Stimulated activated CD8-positive, alpha-beta memory T cell treated with anti-CD3 and anti-CD28 coated beads, Interleukin-4, amount 100 ng/mL, for 48 hours (primary cell): ENCODE data around the gene CTH.
A peak's percentile ranks its signal among the peaks of the same experiment; 100 is the strongest.
"Not testable (repeated sequence)": the region's sequence is repeated elsewhere in the genome, so short reads cannot be mapped to it uniquely, and the experiment has no call there.

Experiments
- DNase-seq: peaks from one replicate; pipeline ENCODE4 v3.0.0-alpha.2; 2020

The CTH gene

GRCh38 chr1:70410604-70411359, at the start of gene CTH:
CTH (plus strand) TSS chr1:70411268; CDS start chr1:70411416, 148 bp downstream.
- DNase-seq: peak; percentile 93

GRCh38 chr1:70361727-70362398, 49.2 kb upstream of the CTH start:
- no peak for DNase-seq

- DNase-seq: no peak
Observed at GRCh38 chr1:70364439-70364838, 46.6 kb upstream of the CTH start.

- DNase-seq: not testable (repeated sequence)
Observed at GRCh38 chr1:70366425-70366952, 44.6 kb upstream of the CTH start.

- not testable (repeated sequence) for DNase-seq
Observed at GRCh38 chr1:70366997-70367396, 44.1 kb upstream of the CTH start.

GRCh38 chr1:70367397-70367796, 43.7 kb upstream of the CTH start:
- DNase-seq: not testable (repeated sequence)

GRCh38 chr1:70371586-70371985, 39.5 kb upstream of the CTH start:
- DNase-seq: not testable (repeated sequence)

- no peak for DNase-seq
Observed at GRCh38 chr1:70372426-70372825, 38.6 kb upstream of the CTH start.

GRCh38 chr1:70373580-70373979, 37.5 kb upstream of the CTH start:
- not testable (repeated sequence) for DNase-seq

GRCh38 chr1:70376196-70376595, 34.9 kb upstream of the CTH start:
- DNase-seq: no peak

- no peak for DNase-seq
Observed at GRCh38 chr1:70382682-70383081, 28.4 kb upstream of the CTH start.

GRCh38 chr1:70383483-70383882, 27.6 kb upstream of the CTH start:
- no peak for DNase-seq

GRCh38 chr1:70384542-70384941, 26.5 kb upstream of the CTH start:
- DNase-seq: no peak

- no peak for DNase-seq
Observed at GRCh38 chr1:70385477-70385876, 25.6 kb upstream of the CTH start.

GRCh38 chr1:70386121-70386520, 24.9 kb upstream of the CTH start:
- no peak for DNase-seq

GRCh38 chr1:70387507-70387906, 23.6 kb upstream of the CTH start:
- no peak for DNase-seq

GRCh38 chr1:70392626-70393025, 18.4 kb upstream of the CTH start:
- DNase-seq: no peak

- DNase-seq: no peak
Observed at GRCh38 chr1:70396607-70397006, 14.5 kb upstream of the CTH start.

GRCh38 chr1:70397013-70397412, 14.1 kb upstream of the CTH start:
- no peak for DNase-seq

- no peak for DNase-seq
Observed at GRCh38 chr1:70400335-70400734, 10.7 kb upstream of the CTH start.

- DNase-seq: no peak
Observed at GRCh38 chr1:70401974-70402373, 9.1 kb upstream of the CTH start.

- DNase-seq: no peak
Observed at GRCh38 chr1:70403759-70404158, 7.3 kb upstream of the CTH start.

GRCh38 chr1:70405780-70406416, 5.2 kb upstream of the CTH start:
- DNase-seq: no peak

- no peak for DNase-seq
Observed at GRCh38 chr1:70409136-70409535, 1.9 kb upstream of the CTH start.
